B cell (primary cell): Measurements from ENCODE around the gene COBLL1. TPM values are rescaled to one million over a fixed set of nuclear protein-coding genes. Genes with fewer than 3 reads are reported as not detected.

ENCODE experiments used
- ATAC-seq: fragments of 200-7000 bp; cut with Tn5 transposase; one replicate; pipeline ENCODE4 v1.10.0; 2021; ENCODE audit warnings: low read depth, mild to moderate bottlenecking, moderate number of reproducible peaks, moderate library complexity
- CTCF ChIA-PET: fragments of 350-600 bp; sonication (Branson Sonifier 250); formaldehyde crosslinking; loops from one replicate; lab custom pipeline; 2021; ENCODE audit warnings: antibody characterized with exemption, inconsistent platforms; lab: Charles Lee
- POLR2A ChIA-PET: fragments of 350-600 bp; sonication (Branson Sonifier 250); formaldehyde crosslinking; loops from one replicate; lab custom pipeline; 2021; ENCODE audit warnings: antibody characterized with exemption; lab: Charles Lee
- DNase-seq: peaks from one replicate; pipeline ENCODE4 v3.0.0; 2013
- H2AFZ ChIP-seq: 2 replicates; pipeline ENCODE4 v1.6.1; 2012; ENCODE audit warnings: mild to moderate bottlenecking, low read depth, low read length; ENCODE audit not compliant: insufficient read depth, poor library complexity, severe bottlenecking
- H3K27ac ChIP-seq, 2 donors: 1 replicate in 1 of 2; 2 replicates in 1 of 2; pipeline ENCODE4 v1.5.1; 2012 to 2013; ENCODE audit warnings: low read length in 2 of 2, mild to moderate bottlenecking in 2 of 2, moderate library complexity in 1 of 2
- H3K27me3 ChIP-seq, 4 experiments: fragments of 200-600 bp in 1 of 4; sonication (generic) in 1 of 4; replicated peaks in 1 of 4; 1 replicate in 2 of 4; 2 replicates in 2 of 4; pipeline versions ENCODE4 v1.6.1 to v1.7.0; 2013 to 2016; ENCODE audit warnings: low read length in 3 of 4, mild to moderate bottlenecking in 2 of 4, mixed read lengths in 1 of 4, moderate library complexity in 1 of 4; ENCODE audit not compliant: insufficient read depth in 4 of 4, control insufficient read depth in 3 of 4; ENCODE audit errors: control extremely low read depth in 1 of 4
- H3K36me3 ChIP-seq, 2 experiments: replicated peaks in 1 of 2; 1 replicate in 1 of 2; 2 replicates in 1 of 2; pipeline versions ENCODE4 v1.6.1 to v1.7.1; 2013; ENCODE audit warnings: low read length in 1 of 2; ENCODE audit not compliant: insufficient read depth in 2 of 2, control insufficient read depth in 1 of 2; ENCODE audit errors: control extremely low read depth in 1 of 2, extremely low read depth in 1 of 2
- H3K4me1 ChIP-seq, 2 donors: fragments of 200-600 bp in 1 of 2; sonication (generic) in 1 of 2; 1 replicate in 1 of 2; 2 replicates in 1 of 2; pipeline versions ENCODE4 v1.5.1 to v1.6.1; 2013 to 2017; ENCODE audit warnings: low read length in 2 of 2; ENCODE audit not compliant: control insufficient read depth in 2 of 2, insufficient read depth in 2 of 2
- H3K4me2 ChIP-seq: replicated peaks from 2 replicates; pipeline ENCODE3; 2012; ENCODE audit warnings: mild to moderate bottlenecking, low read depth, low read length; ENCODE audit not compliant: poor library complexity, severe bottlenecking
- H3K4me3 ChIP-seq, 5 experiments: fragments of 200-600 bp in 1 of 5; sonication (generic) in 1 of 5; 1 replicate in 3 of 5; 2 replicates in 2 of 5; pipeline versions ENCODE4 v1.5.1 to v1.7.0; 2011 to 2016; ENCODE audit warnings: low read length in 4 of 5, mild to moderate bottlenecking in 4 of 5, low read depth in 2 of 5, control low read depth in 1 of 5, moderate library complexity in 1 of 5; ENCODE audit not compliant: insufficient read depth in 1 of 5; ENCODE audit errors: control extremely low read depth in 1 of 5, extremely low read depth in 1 of 5
- H3K79me2 ChIP-seq: fragments of 200-600 bp; sonication (generic); one replicate; pipeline ENCODE4 v1.6.0; 2016; ENCODE audit warnings: low read length; ENCODE audit not compliant: control insufficient read depth, insufficient read depth
- H3K9ac ChIP-seq: fragments of 200-600 bp; sonication (generic); 2 replicates; pipeline ENCODE4 v1.6.1; 2017; ENCODE audit warnings: mild to moderate bottlenecking, low read length, moderate library complexity
- H3K9me3 ChIP-seq, 3 donors: one replicate each; pipeline versions ENCODE4 v1.6.1 to v1.7.1; 2013; ENCODE audit warnings: low read length in 2 of 3; ENCODE audit not compliant: control insufficient read depth in 2 of 3, insufficient read depth in 1 of 3; ENCODE audit errors: control extremely low read depth in 1 of 3
- H4K20me1 ChIP-seq: 2 replicates; pipeline ENCODE4 v1.6.0; 2012; ENCODE audit warnings: mild to moderate bottlenecking, low read length; ENCODE audit not compliant: insufficient read depth, control insufficient read depth, poor library complexity, severe bottlenecking
- H3K27ac Mint-ChIP-seq: one replicate; pipeline ENCODE4 v1.8.0; 2021; ENCODE audit warnings: mixed read lengths
- H3K27me3 Mint-ChIP-seq: one replicate; pipeline ENCODE4 v1.8.0; 2021; ENCODE audit warnings: mixed read lengths
- H3K4me1 Mint-ChIP-seq: one replicate; pipeline ENCODE4 v1.8.0; 2021; ENCODE audit warnings: mixed read lengths
- H3K4me3 Mint-ChIP-seq: one replicate; pipeline ENCODE4 v1.8.0; 2021; ENCODE audit warnings: mixed read lengths
- H3K9me3 Mint-ChIP-seq: one replicate; pipeline ENCODE4 v1.8.0; 2022; ENCODE audit warnings: mixed read lengths; ENCODE audit not compliant: insufficient read depth
- CTCF ChIP-seq: fragments of 200-600 bp; IDR thresholded peaks from one replicate; pipeline ENCODE4 v1.8.0; 2022; ENCODE audit warnings: antibody characterized with exemption, mild to moderate bottlenecking
- EZH2 ChIP-seq: IDR thresholded peaks from 2 replicates; pipeline ENCODE4 v1.6.1; 2012; ENCODE audit warnings: borderline replicate concordance, low read depth, mild to moderate bottlenecking, moderate library complexity, low read length; ENCODE audit not compliant: insufficient read depth, poor library complexity, severe bottlenecking
- WGBS: methylation state at CpG from one replicate; pipeline ENCODE4 v1.1.5; 2013; ENCODE audit warnings: missing lambda C conversion rate; ENCODE audit not compliant: insufficient coverage; 5-methylcytosine and 5-hydroxymethylcytosine counted together
- intact Hi-C: fragments of 100-400 bp; cut with micrococcal nuclease; formaldehyde crosslinking; loops from one replicate; pipeline ENCODE4 v1.10.0; 2022
- polyA plus RNA-seq: library from polyadenylated mRNA; depleted of rRNA; stranded (reverse); fragments of >200 nt; gene quantifications from 2 replicates; pipeline ENCODE4 v1.2.3, GENCODE V29; 2012
- total RNA-seq, 2 donors: library from RNA; stranded (reverse); fragments of 120-200 nt in 1 of 2; gene quantifications; 1 replicate in 1 of 2; 2 replicates in 1 of 2; pipeline versions ENCODE4 v1.2.3 to v1.2.4, GENCODE V29; 2013 to 2022

The COBLL1 gene
- total and polyA plus RNA-seq, 2 donors (not counting 1 experiment from before 2014, with no cell fraction given), result 45.1 to 234 TPM

DNA sequence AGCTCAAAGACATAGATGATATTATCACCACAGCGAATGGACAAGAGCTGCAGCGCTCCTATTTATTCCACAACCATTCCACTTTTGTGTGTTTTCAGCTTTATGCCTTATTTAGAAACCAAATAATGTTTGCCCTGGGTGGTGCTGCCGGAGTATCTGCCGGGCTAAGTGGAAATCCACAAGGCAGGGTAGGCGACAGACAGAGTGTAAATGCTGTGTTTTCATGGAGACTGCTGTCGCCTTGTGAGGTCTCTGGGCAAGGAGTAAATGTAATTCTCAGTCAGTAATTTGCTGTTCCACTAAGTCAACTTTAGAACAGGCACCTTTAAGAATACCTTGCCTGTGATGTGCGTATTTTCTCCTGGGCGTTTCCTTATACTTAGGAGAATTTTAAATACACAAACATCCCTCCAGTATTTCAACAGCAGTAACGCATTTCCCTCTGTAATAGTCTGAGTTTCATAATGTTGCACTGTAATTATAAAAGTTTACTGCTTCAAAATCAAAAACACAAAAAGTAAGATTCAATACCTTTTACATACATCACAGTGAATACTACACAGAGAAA is 60.9 kb downstream of the COBLL1 start:
- H3K27me3 ChIP-seq, result no peaks in the 10 kb centered on the region
- 100% methylated on average over 4 of the region's 9 CpGs for WGBS
- no peak overlapping the region for H3K9ac ChIP-seq
- H3K4me2 ChIP-seq, result no peak overlapping the region
- CTCF ChIA-PET, result no interaction called here
- no peaks in the 10 kb centered on the region for H3K27me3 Mint-ChIP-seq
- H3K9me3 Mint-ChIP-seq, result no peaks in the 10 kb centered on the region
- no peak overlapping the region for H2AFZ ChIP-seq
- H3K36me3 ChIP-seq, result peaks cover 1 to 2% of the 10 kb centered on the region in 2 experiments
- ATAC-seq, result no peak
- intact Hi-C loops, result no loop called here
- H3K79me2 ChIP-seq, result peaks cover 70% of the 10 kb centered on the region
- TF ChIP-seq EZH2 (no peak), CTCF (no peak)
- H3K27ac Mint-ChIP-seq, result no peak overlapping the region
- peaks cover 5% of the 10 kb centered on the region for H4K20me1 ChIP-seq
- POLR2A ChIA-PET, result no interaction called here
- H3K4me1 ChIP-seq, result peaks cover 7 to 9% of the 10 kb centered on the region in 2 donors
- H3K27ac ChIP-seq, result no peak overlapping the region
- no peak overlapping the region for H3K4me3 ChIP-seq
- H3K4me3 Mint-ChIP-seq, result no peak overlapping the region
- H3K9me3 ChIP-seq, result no peaks in the 10 kb centered on the region
- H3K4me1 Mint-ChIP-seq, result peaks cover 19% of the 10 kb centered on the region
- DNase-seq, result no peak

DNA sequence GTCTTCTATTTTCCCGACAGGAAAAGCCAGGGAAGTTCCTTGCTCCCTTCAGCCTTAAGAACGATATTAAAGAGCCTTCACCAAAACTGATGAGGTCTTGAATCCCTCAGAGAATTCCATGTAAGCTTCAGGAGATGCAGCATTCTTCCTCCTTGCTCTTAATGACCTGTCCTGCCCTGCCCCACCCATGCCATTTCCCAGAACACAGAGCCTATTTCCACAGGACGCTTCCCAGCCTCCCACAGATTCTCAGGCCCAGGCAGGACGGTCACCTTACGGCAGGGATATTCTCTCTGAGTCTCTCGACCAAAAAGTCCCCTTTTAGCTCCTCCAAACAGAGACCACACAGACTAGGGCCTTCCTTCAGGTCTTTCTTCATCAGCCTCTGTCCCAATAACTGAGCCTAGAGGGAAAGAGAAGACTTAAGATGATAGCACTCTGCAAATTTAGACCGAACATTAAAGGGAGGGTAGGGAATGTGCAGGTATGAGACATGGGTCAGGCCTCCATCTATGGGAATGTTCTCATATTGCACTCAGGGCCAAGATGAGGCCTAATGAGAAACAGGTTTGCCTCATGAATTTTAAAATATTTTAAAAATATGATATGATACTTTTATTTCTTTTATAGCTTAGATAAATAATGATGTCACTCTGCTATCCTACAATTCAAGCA is 62.1 kb downstream of the COBLL1 start:
- H2AFZ ChIP-seq, result no peak overlapping the region
- WGBS, result 87% methylated on average over 4 of the region's 7 CpGs
- ChIA-PET POLR2A (no interaction called here), CTCF (interaction anchor here (0.8 kb wide), 1 partner anchor 41 kb away, joined by 3 read pairs; no protein-coding TSS in a partner anchor)
- H3K4me2 ChIP-seq, result no peak overlapping the region
- no peaks in the 10 kb centered on the region for H4K20me1 ChIP-seq
- DNase-seq, result no peak
- no peak overlapping the region for H3K4me3 ChIP-seq
- H3K4me1 ChIP-seq, result no peaks in the 10 kb centered on the region
- ATAC-seq, result no peak
- peaks cover 0 to 2% of the 10 kb centered on the region in 2 experiments for H3K36me3 ChIP-seq
- H3K27me3 ChIP-seq, result no peaks in the 10 kb centered on the region
- Mint-ChIP-seq H3K9me3 (no peaks in the 10 kb centered on the region), H3K27me3 (no peaks in the 10 kb centered on the region), H3K27ac (no peak overlapping the region), H3K4me3 (no peak overlapping the region), H3K4me1 (peaks cover 12% of the 10 kb centered on the region)
- H3K27ac ChIP-seq, result no peak overlapping the region
- peaks cover 68% of the 10 kb centered on the region for H3K79me2 ChIP-seq
- no peak overlapping the region for H3K9ac ChIP-seq
- TF ChIP-seq CTCF, result no peak
- no peak for TF ChIP-seq EZH2
- intact Hi-C loops, result loop anchor here (5.0 kb wide), 1 partner anchor 37 kb away; no protein-coding TSS in a partner anchor
- no peaks in the 10 kb centered on the region for H3K9me3 ChIP-seq
